ENCODE results near the gene RPL35A. TPM values are rescaled to one million over a fixed set of nuclear protein-coding genes. Genes with fewer than 3 reads are reported as not detected.
A peak's percentile ranks its signal among the peaks of the same experiment; 100 is the strongest.

The RPL35A gene
- total and polyA plus RNA-seq, 2 of the 4 experiments (the other 2 are of a cell fraction), result 906 to 1,064 TPM

DNA sequence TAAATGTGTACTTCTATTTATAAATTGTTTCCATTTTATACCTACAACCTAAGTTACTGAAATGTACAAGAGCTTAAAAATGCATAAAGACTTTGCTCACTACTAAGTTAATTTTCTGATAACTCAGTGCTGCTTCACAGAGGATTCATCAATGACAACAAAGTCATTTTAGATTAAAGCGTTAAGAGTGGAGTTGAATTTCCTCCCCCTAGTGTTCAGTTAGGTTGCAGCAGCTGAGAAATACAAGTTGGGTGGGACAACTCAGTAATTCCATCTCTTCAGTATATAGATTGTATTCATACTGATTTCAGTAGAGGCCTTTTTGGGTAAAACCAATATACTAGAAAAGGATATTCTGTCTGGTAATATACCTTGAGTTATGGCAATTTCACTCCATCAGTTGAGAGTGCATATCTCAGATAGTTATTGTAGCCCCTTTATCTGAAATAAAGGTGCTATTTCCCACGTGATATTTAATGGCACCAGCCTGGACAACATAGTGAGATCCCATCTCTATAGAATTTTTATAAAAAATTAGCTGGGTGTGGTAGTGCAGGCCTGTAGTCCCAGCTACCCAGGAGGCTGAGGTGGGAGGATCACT, 6.9 kb upstream of the RPL35A start:
- Histone ChIP-seq H2AK9ac (replicated peaks; ENCODE audit: low read depth, low read length, poor library complexity) (no peak overlapping the region), H2AFZ (replicated peaks; ENCODE audit: low read length, poor library complexity) (no peak overlapping the region), H3K4me2 (ENCODE audit: low read depth, low read length) (no peak overlapping the region), H4K91ac (ENCODE audit: insufficient read depth, low read depth, low read length) (no peak overlapping the region), H2BK120ac (ENCODE audit: low read depth, low read length) (no peak overlapping the region), H3K27me3 (ENCODE audit: control insufficient read depth, insufficient read depth, low read length) (no peaks in the 10 kb centered on the region), H2AK5ac (ENCODE audit: low read depth, low read length) (no peak overlapping the region), H3K56ac (ENCODE audit: extremely low read depth, insufficient read depth, low read length) (no peak overlapping the region), H2BK20ac (ENCODE audit: low read depth, low read length) (no peak overlapping the region), H4K20me1 (ENCODE audit: insufficient read depth, low read length) (no peaks in the 10 kb centered on the region), H3K9me1 (ENCODE audit: insufficient read depth, low read length) (no peaks in the 10 kb centered on the region), H3K9me3 (ENCODE audit: control insufficient read depth, insufficient read depth, low read length) (no peaks in the 10 kb centered on the region), H3K23ac (ENCODE audit: low read depth, low read length) (no peak overlapping the region), H2BK5ac (ENCODE audit: low read depth, low read length, poor library complexity, severe bottlenecking) (no peak overlapping the region), H4K8ac (ENCODE audit: low read depth in 2 of 2, low read length in 2 of 2) (no peak overlapping the region), H3K36me3 (ENCODE audit: control insufficient read depth, insufficient read depth, low read length) (peaks cover 1% of the 10 kb centered on the region; the same call in 1 of the 2 replicates), H3K18ac (ENCODE audit: low read depth, low read length) (no peak overlapping the region), H3K27ac (ENCODE audit: insufficient read depth, low read length) (no peak overlapping the region), H2BK15ac (ENCODE audit: low read depth, low read length) (no peak overlapping the region), H3K4me3 (ENCODE audit: insufficient read depth, low read depth, low read length) (no peak overlapping the region), H3K9ac (ENCODE audit: low read depth, low read length) (no peak overlapping the region), H3K79me1 (ENCODE audit: low read depth in 1 of 2, low read length in 2 of 2) (no peaks in the 10 kb centered on the region), H3K14ac (replicated peaks; ENCODE audit: low read depth, low read length) (no peak overlapping the region), H3K4ac (ENCODE audit: low read depth, low read length) (no peak overlapping the region), H3K4me1 (ENCODE audit: control insufficient read depth, insufficient read depth, low read length) (no peaks in the 10 kb centered on the region), H4K5ac (ENCODE audit: low read depth, low read length) (no peak overlapping the region)
- intact Hi-C loops (cut with micrococcal nuclease), result loop anchor here (1.0 kb wide), 1 partner anchor 37 kb away; no protein-coding TSS in a partner anchor
- ChIA-PET CTCF (interaction anchor here (0.5 to 3.1 kb wide), 6 partner anchors 9 to 345 kb away, joined by 3 to 17 read pairs (median 4); no protein-coding TSS in a partner anchor), POLR2A (ENCODE audit: unreplicated experiment) (no interaction called here)
- ATAC-seq (ENCODE audit: low read depth), result peak; percentile 76
- BruUV-seq (replicated peaks), result no TSS peak
- dilution Hi-C loops (cut with HindIII; ENCODE audit: low sequenced_read_pairs, unreplicated experiment), result no loop called here
- TF ChIP-seq RAD21 (IDR thresholded peaks at IDR 0.05; ENCODE audit: low read length) (peak; percentile 50), NFE2L2 (IDR thresholded peaks at IDR 0.05; ENCODE audit: low read depth, low read length) (no peak), MXI1 (IDR thresholded peaks at IDR 0.05; ENCODE audit: borderline replicate concordance, low read depth, low read length) (no peak), FOS (IDR thresholded peaks at IDR 0.05; ENCODE audit: low read depth, low read length) (no peak), CEBPB (IDR thresholded peaks at IDR 0.05; ENCODE audit: low read depth, low read length) (no peak), CHD1 (IDR thresholded peaks at IDR 0.05; ENCODE audit: low read depth, low read length) (no peak), RCOR1 (IDR thresholded peaks at IDR 0.05; ENCODE audit: insufficient replicate concordance, low read length) (no peak), SMC3 (IDR thresholded peaks at IDR 0.05; ENCODE audit: low read depth, low read length) (peak; percentile 65), MAZ (IDR thresholded peaks at IDR 0.05; ENCODE audit: borderline replicate concordance, low read depth, low read length) (no peak), MAFK (IDR thresholded peaks at IDR 0.05; ENCODE audit: low read depth, low read length) (no peak), CTCF (conservative IDR thresholded peaks at IDR 0.05; ENCODE audit: low read depth, low read length) (peak; percentile 72), RFX5 (IDR thresholded peaks at IDR 0.05; ENCODE audit: low read depth, low read length) (no peak)
- in situ Hi-C loops (cut with MboI; ENCODE audit: low sequenced_read_pairs), result no loop called here
- peak; percentile 61 for DNase-seq
- WGBS, 2 experiments (ENCODE audit: extremely low coverage in 2 of 2, insufficient read length in 1 of 2), result no CpG with 5 or more reads among the region's 2 CpGs
